ENCODE measurements around the gene COL6A2. TPM values are rescaled to one million over a fixed set of nuclear protein-coding genes. Genes with fewer than 3 reads are reported as not detected.
"Not testable (repeated sequence)": the region's sequence is repeated elsewhere in the genome, so short reads cannot be mapped to it uniquely, and the experiment has no call there.

The COL6A2 gene
- total and polyA plus RNA-seq, 8 donors: 362 to 647 (median 447) TPM

DNA sequence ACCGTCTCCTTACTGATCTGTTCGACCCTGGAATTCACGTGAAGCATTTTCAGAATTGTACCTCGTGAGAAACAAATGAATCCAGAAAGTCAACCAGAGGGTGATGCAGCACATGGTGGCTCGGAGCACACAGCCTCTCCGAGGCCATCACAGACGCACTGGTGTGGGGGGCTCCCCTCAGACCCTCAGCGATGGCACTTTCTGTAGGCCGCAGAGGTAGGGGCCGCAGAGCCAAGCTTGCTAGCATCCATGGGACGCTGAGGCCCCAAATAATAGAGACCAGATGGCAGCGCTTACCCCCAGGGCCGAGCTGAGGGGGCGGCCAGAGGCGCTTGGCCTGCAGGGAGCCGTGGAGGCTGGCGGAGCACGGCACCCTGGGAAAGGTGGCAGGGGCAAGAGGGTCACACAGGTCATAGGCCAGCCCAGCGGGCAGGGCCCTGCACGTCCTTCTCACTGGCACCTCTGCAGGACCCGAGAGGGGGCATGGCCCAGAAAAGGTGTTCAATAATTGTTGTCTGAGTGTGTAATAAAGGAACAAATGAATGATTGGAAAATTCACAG is 28.1 kb upstream of the COL6A2 start:
- H3K27ac ChIP-seq: no peak overlapping the region
- H3K36me3 ChIP-seq: no peaks in the 10 kb centered on the region
- no peak overlapping the region for H3K4me3 ChIP-seq
- ATAC-seq: no peak
- peaks cover 8 to 14% of the 10 kb centered on the region in 2 donors for H3K4me1 ChIP-seq
- peaks cover 0 to 35% of the 10 kb centered on the region in 2 donors for H3K27me3 ChIP-seq
- H3K9me3 ChIP-seq: no peaks in the 10 kb centered on the region
- DNase-seq: peak in 2 of 4 donors; percentile 19 to 43
- TF ChIP-seq, protein P1, sequence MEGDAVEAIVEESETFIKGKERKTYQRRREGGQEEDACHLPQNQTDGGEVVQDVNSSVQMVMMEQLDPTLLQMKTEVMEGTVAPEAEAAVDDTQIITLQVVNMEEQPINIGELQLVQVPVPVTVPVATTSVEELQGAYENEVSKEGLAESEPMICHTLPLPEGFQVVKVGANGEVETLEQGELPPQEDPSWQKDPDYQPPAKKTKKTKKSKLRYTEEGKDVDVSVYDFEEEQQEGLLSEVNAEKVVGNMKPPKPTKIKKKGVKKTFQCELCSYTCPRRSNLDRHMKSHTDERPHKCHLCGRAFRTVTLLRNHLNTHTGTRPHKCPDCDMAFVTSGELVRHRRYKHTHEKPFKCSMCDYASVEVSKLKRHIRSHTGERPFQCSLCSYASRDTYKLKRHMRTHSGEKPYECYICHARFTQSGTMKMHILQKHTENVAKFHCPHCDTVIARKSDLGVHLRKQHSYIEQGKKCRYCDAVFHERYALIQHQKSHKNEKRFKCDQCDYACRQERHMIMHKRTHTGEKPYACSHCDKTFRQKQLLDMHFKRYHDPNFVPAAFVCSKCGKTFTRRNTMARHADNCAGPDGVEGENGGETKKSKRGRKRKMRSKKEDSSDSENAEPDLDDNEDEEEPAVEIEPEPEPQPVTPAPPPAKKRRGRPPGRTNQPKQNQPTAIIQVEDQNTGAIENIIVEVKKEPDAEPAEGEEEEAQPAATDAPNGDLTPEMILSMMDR (IDR thresholded peaks at IDR 0.05): no peak
- intact Hi-C loops (cut with DNase I): no loop called here

DNA sequence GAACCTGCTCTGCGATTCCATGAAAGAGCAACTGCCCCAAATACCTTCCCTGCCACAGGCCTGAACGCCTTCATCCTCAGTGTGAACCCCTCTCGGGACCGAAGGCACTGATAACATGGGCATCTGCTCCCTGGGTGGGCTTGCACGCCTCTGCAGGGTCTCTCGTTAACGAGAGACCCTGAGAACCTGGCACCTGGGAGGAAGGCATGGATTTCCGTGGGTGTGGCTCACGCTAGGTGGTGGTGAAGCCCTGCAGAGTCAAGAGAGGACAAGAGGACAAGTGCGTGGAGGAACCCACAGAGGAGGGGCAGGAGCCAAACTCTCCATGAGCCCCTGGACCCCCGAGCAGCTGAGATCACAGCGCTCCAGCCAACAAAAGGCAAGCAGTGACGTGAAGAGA is 26.8 kb upstream of the COL6A2 start:
- no peak for ATAC-seq
- peaks cover 0 to 10% of the 10 kb centered on the region in 2 donors for H3K4me1 ChIP-seq
- H3K4me3 ChIP-seq: no peak overlapping the region
- peak in 1 of 4 donors; percentile 29 for DNase-seq
- peaks cover 0 to 22% of the 10 kb centered on the region in 2 donors for H3K27me3 ChIP-seq
- TF ChIP-seq, protein P1 (IDR thresholded peaks at IDR 0.05): no peak
- H3K27ac ChIP-seq: no peak overlapping the region
- intact Hi-C loops (cut with DNase I): no loop called here
- no peaks in the 10 kb centered on the region for H3K36me3 ChIP-seq
- H3K9me3 ChIP-seq: no peaks in the 10 kb centered on the region

DNA sequence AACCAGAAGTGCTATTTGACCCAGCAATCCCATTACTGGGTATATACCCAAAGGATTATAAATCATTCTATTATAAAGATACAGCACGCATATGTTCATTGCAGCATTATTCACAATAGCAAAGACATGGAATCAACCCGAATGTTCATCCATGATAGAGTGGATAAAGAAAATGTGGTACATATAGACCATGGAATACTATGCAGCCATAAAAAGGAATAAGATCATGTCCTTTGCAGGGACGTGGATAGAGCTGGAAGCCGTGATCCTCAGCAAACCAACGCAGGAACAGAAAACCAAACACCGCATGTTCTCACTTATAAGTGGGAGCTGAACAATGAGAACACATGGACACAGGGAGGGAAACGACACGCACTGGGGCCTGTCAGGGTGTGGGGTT is 21.2 kb upstream of the COL6A2 start:
- ATAC-seq; intact Hi-C loops (cut with DNase I): not testable (repeated sequence)
- peak in 1 of 4 donors; percentile 10 for DNase-seq

DNA sequence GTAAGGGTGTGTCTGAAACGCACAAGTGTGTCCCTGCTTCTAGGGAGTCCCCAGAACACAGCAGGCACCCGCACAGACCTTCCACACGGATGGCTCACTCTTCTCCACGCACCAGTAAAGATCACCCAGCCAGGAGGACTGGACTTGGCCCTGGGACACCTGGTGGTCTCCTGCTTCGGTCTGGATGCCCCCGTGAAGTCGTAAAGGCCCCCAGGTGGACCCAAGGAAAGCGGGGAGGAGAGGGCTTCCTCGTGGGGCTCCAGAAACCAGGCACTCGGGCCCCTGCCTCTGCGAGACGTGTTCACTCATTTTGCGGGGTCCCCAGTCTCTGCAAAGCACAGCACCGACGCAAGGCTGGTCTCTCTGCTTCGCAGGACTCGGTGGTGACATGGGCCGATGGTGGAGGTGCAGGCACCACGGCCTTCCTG is 20.2 kb upstream of the COL6A2 start:
- peak in 2 of 4 donors; percentile 24 to 56 for DNase-seq
- Histone ChIP-seq H3K4me1 (no peaks in the 10 kb centered on the region), H3K4me3 (no peak overlapping the region), H3K36me3 (no peaks in the 10 kb centered on the region), H3K27ac (no peak overlapping the region), H3K27me3 (peaks cover 0 to 31% of the 10 kb centered on the region in 2 donors), H3K9me3 (no peaks in the 10 kb centered on the region)
- ATAC-seq: no peak
- TF ChIP-seq, protein P1 (IDR thresholded peaks at IDR 0.05): no peak
- intact Hi-C loops (cut with DNase I): no loop called here

More for the DNA sequence above, 21.2 kb upstream of the COL6A2 start:
- not testable (repeated sequence) for H3K27ac ChIP-seq, H3K4me1 ChIP-seq, H3K36me3 ChIP-seq, H3K4me3 ChIP-seq, H3K9me3 ChIP-seq
- peaks cover 0 to 21% of the 10 kb centered on the region in 2 donors for H3K27me3 ChIP-seq

DNA sequence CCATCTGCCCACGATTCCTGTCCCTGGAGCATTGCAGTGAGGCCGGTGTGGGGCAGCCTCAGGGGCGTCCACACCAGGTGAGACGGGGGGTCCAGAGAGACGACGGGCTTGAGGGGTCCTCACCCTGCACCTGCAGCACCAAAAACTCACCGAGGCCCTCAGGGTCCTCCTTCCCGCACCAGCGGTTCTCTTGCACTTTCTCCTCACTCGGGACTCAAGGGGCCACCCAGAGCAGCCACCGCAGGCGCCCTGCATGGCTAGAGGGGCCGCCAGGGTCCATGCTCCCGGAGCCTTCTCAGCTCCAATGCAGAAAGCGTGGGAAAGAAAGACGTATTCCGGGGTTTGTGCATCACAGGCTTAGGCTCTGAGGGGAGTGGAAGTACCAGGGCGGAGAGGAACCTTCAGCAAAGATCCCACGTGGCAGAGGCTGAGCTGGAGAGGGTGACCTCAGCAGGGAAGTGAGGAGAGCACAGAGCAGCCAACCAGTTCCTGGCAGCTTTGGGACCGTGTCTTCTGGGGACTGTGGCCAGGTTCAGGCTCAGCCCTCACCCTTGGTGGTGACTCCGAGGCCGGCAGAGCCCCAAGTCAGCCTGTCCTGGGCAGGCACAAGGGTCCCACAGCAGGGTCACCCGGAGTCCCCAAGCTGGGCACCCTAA is 19.5 kb upstream of the COL6A2 start:
- no peak overlapping the region for H3K27ac ChIP-seq
- ATAC-seq (no peak), DNase-seq (peak in 2 of 4 donors; percentile 27 to 58)
- H3K36me3 ChIP-seq: no peaks in the 10 kb centered on the region
- intact Hi-C loops (cut with DNase I): no loop called here
- no peaks in the 10 kb centered on the region for H3K9me3 ChIP-seq
- H3K4me3 ChIP-seq: no peak overlapping the region
- H3K4me1 ChIP-seq: no peaks in the 10 kb centered on the region
- TF ChIP-seq, protein P1 (IDR thresholded peaks at IDR 0.05): no peak
- peaks cover 0 to 38% of the 10 kb centered on the region in 2 donors for H3K27me3 ChIP-seq
